TTC549 (cell line): Measurements from ENCODE around the gene SLC25A34.
"Not testable (repeated sequence)": the region's sequence is repeated elsewhere in the genome, so short reads cannot be mapped to it uniquely, and the experiment has no call there.

Source experiments
- FAIRE-seq: peaks from 2 replicates; lab custom pipeline; 2012; peaks lifted over from hg19 to GRCh38; lab: Jason Lieb, UNC

Gene SLC25A34

DNA sequence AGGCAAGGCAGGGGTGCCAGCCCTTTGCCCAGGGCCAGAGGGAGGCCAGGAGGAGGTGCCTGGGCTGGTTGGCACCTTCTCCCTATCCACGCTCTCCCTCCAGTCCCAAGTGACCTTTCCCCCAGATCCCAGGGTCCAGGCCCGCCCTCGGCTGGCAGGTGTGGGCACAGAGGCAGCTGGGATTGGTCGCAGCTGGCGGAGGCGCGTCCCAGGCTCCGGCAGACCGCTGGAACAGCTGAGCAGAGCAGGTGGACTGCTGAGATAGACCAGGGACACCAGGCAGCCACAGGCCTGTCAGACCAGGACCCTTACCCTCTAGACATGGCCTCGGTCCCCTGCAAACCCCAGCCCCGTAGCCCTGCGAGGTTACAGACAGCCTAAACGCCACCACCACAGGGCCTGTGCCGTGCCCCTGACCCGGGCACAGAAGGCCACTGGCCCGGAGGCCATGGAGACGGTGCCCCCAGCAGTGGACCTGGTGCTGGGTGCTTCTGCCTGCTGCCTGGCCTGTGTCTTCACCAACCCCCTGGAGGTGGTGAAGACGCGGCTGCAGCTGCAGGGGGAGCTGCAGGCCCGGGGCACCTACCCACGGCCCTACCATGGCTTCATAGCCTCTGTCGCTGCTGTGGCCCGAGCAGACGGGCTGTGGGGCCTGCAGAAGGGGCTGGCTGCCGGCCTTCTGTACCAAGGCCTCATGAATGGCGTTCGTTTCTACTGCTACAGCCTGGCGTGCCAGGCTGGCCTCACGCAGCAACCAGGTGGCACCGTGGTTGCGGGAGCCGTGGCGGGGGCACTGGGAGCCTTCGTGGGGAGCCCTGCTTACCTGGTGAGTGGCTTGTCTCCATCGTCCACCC, at the start of gene SLC25A34:
Gene SLC25A34 (plus strand): TSS at position 221 of the 854 bp plus-strand sequence. CDS start 228 bp downstream, at position 449.
- FAIRE-seq = no peak

DNA sequence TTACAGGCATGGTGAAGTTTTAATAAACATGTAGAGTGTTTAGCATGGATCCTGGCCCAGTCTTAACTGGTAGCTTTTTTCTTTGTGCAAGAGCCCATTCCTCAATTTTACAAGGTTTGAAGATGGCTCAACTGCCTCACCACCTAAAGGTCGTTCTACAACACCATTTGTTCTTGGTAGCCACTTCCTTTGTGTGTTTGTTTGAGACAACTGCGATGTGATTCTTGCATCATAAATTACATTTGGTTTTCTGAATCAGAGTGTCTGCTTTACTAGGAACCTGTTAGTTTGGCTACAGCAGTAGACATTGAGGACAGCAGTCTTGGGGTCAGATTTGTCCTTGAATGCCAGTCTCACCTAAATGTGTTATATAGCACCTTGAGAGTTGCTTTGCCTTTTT, 48.6 kb upstream of the SLC25A34 start:
- no peak for FAIRE-seq

DNA sequence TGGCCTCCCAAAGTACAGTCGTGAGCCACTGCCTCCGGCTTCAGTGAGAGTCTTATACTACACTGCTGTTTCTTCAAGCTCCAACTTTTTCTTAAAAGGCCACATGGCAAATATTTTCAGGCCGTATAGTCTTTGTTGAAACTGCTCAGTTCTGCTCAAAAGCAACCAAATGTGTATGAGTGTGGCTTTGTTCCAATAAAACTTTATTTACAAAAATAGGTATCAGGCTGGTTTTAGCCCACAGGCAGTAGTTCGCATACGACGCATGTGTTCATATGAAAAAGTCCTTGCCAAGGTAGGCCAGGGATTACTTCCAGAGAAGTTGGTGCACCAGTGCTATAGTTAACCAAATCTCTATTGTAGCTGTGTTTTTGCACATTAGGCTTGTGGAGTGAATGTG, 45.7 kb upstream of the SLC25A34 start:
- FAIRE-seq = no peak

DNA sequence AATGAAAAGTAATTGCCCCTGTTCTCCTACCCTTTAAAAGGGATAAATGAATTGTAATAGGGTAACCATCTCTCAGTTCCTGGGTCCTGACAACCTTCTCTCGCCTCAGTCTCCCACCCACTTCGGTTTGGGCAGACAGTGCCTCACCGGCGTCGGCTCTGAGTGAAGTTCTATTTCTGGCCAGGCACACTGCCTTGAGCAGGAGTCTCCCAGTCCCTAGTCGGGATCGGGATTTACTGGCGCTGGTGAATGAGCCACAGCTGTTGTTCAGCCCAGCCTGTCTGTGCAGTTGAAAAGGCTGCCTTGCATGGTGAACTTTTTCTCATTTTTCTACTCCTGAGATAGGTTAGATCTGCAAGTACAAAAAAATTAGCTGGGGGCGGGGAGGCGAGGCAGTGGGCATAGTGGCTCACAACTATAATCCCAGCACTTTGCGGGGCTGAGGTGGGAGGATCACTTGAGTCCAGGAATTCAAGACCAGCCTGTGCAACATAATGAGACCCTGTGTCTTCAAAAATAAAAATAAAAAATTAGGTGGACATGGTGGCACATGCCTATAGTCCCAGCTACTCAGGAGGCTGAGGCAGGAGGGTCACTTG, 44.5 kb upstream of the SLC25A34 start:
- FAIRE-seq = no peak

DNA sequence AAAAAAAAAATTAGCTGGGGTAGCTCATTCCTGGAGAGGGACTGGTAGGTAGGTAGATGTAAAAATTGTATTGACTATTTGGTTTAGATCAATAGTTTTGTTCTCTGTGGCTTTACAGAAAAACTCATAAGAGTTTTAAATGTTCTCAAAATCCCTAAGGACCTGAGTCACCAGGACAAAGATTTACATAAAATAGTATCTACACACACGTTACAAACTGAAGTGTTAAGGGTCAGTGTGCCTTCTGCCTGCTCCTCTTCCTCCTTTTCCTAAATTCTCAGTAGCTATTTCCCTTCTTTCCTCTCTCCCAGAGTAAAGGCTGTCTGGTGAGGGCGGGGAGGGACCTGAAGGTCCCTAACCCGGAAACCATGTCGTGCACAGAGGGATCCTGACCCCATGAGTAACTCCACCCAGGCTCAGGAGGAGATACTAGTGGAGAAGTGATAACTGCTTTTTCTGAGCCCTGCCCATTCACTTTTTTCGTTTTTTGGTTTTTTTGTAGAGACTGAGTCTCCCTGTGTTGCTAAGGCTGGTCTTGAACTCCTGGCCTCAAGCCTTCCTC, 43.9 kb upstream of the SLC25A34 start:
- FAIRE-seq = no peak

DNA sequence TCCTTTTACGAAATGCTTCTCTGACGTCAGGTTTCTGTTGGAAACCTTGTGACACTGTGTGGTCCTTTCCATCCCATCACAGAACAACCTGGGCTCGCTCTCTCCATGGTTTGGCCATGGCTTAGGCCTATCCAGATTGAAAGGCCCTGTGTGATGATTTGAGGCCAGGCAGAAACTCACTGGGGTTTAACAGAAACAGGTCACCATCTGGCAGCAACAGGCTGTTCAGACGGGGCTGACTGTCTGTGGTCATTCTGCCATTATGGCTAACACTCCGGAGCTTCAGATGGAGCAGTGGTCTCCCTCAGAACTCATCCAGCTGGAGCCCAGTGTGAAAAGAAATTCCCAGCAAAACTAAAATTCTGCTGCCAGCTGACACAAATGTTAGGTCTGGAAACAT, 42.7 kb upstream of the SLC25A34 start:
- no peak for FAIRE-seq

DNA sequence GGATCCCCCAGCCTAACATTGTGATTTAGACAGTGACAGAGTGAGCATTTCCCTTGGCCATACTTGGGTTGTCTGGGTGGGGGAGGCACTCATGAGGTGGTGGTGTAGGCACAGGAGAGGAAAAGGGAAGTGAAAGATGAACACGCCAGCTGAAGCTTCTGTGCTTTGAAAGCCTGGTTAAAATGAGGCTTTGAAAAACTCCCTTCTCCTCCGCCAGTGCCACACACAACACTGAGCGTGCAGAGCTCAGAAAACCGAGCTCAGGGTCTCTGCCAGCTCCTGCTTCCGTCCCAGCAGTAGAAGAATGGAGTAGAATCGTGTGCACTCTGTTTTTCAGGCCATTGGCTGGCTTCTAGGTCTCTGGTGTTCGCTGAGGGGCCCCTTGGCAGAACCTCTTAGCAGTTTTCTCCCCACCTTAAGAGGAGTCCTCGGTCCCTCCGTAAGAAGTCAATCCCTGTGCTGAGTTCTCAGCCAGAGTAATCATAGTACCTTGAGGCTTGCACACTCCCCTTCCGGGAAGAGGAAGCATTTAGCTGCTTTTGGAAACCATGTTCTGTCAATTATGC, 39.0 kb upstream of the SLC25A34 start:
- FAIRE-seq = no peak

DNA sequence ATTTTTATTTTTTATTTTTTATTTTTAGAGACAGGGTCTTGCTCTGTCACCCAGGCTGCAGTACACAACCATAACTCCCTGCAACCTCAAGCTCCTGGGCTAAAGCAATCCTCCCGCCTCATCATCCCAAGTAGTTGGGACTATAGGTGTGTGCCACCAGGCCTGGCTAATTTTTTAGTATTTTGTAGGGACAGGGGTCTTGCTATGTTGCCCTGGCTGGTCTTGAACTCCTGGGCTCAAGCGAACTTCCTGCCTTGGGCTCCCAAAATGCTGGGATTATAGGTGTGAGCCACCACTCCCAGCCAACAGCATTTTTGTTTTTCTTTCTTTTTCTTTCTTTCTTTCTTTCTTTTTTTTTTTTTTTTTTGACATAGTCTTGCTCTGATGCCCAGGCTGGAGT, 37.9 kb upstream of the SLC25A34 start:
- FAIRE-seq = no peak

DNA sequence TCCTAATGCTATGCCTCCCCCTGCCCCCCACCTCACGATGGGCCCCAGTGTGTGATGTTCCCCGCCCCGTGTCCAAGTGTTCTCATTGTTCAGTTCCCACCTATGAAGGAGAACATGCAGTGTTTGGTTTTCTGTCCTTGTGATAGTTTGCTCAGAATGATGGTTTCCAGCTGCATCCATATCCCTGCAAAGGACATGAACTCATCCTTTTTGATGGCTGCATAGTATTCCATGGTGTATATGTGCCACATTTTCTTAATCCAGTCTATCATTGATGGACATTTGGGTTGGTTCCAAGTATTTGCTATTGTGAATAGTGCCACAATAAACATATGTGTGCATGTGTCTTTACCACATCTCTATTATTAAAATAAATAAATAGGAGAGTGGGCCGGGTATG, 36.7 kb upstream of the SLC25A34 start:
- not testable (repeated sequence) for FAIRE-seq

DNA sequence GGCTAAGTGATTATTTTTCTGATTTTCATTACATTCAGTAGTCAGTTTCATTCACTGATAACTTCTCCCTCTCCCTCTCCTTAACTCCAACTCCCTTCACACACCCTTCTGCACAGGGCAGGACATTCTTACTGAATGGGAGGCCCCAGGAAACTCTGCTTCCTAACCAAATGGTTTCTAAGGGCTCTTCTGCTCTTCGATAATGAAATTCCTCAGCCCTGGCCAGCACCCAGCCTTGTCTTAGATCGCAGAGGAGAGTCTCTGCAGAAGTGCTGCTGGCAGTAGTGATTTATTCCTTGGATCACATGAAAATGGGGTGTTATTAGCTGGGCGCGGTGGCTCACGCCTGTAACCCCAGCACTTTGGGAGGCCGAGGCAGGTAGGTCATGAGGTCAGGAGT, 35.5 kb upstream of the SLC25A34 start:
- no peak for FAIRE-seq

DNA sequence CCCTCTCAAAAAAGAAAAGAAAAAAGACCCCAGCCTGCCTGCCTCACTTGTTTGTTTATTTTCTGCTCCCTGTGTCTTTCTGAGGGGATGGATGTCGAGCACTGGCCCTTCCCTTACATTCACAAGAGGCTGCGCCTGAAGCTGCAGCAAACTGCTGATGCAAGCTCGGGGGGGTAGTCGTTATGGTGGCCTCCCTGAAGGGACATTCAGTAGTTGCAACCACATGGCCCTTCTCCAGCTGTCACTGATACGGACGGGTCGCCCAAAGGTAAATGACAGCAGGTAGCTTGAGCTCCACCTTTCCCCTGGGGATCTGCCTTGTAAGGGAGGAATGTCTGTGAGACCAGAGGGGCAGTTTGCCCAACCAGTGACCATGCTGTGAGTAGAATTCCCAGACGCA, 34.3 kb upstream of the SLC25A34 start:
- FAIRE-seq = no peak

DNA sequence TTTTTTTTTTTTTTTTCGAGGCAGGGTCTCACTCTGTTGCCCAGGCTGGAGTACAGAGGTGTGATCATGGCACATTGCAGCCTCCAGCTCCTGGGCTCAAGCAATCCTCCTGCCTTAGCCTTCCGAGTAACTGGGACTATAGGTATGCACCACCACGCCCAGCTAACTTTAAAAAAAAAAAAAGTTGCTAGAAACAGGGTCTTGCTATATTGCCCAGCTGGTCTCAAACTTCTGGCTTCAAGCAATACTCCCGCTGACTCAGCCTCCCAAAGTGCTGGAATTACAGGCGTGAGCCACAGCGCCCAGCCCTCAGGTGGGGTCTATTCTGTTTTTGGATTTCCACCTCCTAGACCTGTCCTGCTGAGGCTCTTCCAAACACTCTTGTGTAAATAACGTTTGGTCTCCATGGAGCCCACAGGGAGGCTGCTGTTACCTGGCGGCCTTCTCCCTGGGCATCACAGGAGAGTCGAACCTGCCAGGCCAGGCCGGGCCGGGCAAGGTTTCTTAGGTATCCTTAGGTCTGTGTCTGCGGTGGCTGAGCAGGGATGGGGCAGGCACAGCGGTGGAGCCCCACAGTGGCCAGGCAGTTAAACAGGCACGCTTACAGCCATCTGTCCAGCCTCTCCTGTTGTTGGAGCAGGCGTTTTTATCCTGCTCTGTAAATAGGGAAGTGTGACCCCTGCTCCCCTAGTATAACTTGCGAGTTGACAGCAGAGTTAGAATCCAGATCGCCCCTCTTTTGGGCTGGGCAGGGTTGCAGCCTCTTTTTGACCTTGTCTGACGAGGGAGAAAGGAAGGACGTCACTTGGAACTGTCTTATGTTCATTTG, 33.1 kb upstream of the SLC25A34 start:
- FAIRE-seq = no peak

DNA sequence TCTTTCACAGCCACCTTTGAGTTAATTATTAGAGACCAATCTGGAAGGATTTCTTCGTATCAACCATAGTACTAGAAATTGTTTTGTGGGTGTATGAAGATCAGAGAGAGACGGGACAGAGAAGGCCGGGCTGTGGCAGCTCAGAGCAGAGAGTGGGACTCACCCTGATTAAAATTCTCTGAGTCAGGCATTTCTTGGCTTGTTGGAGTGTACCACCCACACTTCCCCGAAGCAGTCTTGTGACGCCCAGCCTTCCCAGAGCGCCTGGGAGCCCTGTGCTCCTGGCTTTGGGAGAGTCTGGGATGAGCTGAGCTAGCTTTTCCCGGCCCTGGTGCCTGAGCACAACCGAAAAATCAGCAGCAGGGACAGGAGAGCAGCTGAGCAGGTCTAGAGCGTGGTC, 32.5 kb upstream of the SLC25A34 start:
- no peak for FAIRE-seq

DNA sequence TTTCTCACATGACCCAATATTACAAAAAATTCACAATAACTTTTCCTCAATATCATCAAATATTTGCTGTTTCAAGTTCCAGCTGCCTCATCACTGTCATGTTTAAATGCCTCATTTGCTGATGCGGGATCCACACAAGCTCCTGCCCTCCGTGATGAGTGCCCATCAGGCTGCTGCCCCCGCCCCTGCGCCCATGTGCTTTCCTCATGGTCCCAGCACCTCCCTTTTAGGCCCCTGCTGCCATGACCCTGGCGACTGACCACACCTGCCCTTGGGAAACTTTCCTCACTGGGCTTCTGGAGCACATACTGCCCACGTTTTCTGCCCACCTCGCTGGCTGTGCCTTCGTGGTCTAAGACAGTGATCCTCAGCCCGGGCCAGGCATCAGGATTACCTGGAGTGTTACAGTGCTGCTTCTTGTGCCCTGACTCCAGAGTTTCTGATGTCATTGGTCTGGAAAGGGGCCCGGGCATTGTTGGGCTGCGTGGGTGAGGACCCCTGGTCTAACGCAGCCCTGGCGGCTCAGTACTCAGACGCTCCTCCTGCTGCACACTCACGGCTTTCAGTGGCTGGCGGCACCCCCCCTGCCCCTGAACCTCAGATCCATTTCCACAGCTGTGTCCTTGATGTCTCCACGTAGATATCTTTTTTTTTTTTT, 31.4 kb upstream of the SLC25A34 start:
- no peak for FAIRE-seq

DNA sequence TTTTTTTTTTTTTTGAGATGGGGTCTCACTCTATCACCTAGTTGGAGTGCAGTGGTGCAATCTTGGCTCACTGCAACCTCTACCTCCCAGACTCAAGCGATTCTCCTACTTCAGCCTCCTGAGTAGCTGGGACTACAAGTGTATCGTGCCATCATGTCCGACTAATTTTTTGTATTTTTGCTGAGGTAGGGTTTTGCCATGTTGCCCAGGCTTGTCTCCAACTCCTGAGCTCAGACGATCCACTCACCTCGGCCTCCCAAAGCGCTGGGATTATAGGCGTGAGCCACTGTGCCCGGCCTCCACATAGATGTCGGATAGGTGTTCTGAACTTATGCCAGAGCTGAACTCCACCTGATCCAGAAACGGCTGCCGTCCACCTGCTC, 30.9 kb upstream of the SLC25A34 start:
- no peak for FAIRE-seq

DNA sequence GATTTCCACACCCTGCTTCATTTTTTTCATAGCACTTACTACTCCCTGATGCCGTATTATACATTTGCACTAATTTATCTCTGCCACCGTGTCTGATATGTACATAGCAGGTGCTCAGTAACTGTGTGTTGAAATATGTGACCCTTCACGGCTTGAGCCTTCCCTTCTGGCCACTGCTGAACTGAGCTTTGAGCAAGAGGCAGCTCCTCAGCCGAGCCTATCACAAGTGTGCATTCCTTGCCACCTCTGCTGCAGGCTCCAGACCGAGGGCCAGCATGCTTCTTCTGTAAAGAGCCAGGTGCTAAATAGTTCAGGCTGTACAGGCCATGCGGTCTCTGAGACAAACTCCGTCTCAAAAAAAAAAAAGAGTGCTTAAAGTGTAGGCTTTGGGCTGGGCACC, 29.3 kb upstream of the SLC25A34 start:
- no peak for FAIRE-seq

DNA sequence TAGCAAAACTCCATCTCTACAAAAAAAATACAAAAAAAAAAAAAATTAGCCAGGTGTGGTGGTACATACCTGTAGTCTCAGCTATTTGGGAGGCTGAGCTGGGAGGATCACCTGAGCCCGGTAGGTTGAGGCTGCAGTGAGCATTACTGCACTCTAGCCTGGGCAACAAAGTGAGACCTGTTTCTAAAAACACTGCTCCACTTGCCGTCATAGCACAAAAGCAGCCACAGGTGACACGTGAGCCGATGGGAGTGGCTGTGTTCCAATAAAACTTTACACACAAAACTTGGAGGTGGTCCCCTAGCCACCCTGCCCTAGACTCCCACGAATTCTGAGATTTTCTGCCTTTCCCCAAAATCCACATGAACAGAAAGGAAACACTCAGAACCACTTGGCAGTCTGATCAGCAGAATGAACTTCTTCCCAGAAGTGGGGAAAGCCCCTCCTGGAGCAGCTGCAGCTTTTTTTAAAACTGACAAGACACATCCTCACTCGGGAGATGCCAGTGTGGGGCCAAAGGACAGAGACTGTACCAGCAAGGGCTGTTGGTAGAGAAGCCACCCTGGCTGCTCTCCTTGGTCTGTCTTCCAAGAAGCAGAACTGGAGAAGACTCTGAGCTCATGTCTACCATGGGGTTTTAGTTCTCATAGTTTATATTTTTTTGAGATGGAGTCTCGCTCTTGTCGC, 28.7 kb upstream of the SLC25A34 start:
- no peak for FAIRE-seq

DNA sequence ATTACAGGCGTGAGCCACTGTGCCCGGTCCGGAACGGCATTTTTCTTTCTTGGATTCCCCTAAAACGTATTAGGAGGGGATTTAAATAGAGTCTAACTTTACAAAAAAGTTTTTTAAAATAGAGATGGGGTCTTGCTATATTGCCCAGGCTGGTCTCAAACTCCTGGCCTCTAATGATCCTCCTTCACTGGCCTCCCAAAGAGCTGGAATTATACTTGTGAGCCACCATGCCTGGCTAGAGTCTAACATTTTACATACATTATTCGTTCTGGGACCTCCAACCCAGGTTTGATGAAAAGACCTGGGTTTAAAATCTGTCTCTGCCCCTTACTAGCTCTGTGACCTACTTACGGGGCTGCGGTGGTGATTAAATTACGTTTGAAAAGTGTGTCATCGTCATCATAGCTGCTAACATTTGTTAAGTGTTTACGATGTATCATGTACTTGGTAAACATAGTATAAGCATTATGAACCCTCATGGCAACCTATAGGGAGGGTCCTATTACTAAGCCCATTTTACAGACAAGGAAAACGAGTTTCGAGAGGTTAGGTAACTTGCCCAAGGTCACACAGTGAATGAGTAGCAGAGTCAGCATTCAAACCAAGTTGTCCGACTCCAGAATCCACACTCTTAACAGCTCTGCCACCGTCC, 27.4 kb upstream of the SLC25A34 start:
- FAIRE-seq = no peak

DNA sequence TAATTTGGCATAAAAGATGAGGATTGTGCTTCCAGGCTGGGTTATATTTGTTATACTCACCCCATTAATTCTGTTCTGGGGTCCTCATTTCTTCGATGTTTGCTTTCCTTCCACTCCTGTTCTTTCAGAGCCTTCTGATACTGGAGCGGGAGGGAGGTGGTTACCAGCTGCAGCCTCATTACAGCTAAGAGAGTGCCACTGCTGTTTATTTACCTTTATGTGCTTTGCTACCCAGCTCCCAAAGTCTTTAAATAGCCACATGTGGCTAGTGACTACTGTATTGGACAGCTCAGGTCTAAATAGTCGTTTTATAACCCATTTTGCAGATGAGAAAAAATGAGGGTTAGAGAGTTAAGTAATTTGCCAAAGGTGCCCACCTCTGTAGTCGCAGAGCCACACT, 26.8 kb upstream of the SLC25A34 start:
- no peak for FAIRE-seq

DNA sequence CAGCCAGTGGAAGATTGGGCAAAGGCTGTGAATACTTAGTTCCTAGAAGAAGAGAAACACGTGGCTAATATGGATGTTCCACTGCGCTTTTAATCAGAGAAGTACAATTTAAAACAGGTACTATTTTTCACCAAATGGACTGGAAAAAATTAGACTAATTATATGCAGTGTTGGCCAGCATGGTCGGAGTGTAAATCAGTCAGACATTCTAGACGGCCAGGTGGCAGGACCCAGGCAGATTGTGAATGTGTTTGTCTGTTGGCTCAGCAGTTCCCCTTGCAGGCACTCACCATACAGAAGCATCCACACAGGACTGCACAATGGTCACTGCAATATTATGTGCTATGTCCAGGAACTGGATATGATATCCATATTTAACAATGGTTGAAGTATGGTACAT, 23.9 kb upstream of the SLC25A34 start:
- FAIRE-seq = no peak
